K562 (cell line): ENCODE measurements around the gene MAP3K20. TPM values are rescaled to one million over a fixed set of nuclear protein-coding genes. Genes with fewer than 3 reads are reported as not detected.

Experiments used
- RB1 ChIP-seq: fragments of 450-650 bp; IDR thresholded peaks from 2 replicates; pipeline ENCODE4 v1.6.1; 2017; ENCODE audit warnings: low read depth, mild to moderate bottlenecking
- RBM17 ChIP-seq: fragments of 200-400 bp; formaldehyde crosslinking; IDR thresholded peaks from 2 replicates; pipeline ENCODE4 v1.6.1; 2017; ENCODE audit warnings: low read depth, mild to moderate bottlenecking, low read length, borderline replicate concordance
- STAT5A ChIP-seq: IDR thresholded peaks from 2 replicates; pipeline ENCODE4 v1.6.1; 2012; ENCODE audit warnings: low read length, inconsistent platforms, borderline replicate concordance
- ZBTB11 ChIP-seq, 3 experiments: fragments of 200-800 bp in 1 of 3; fragments of 250-450 bp in 1 of 3; fragments of 450-650 bp in 1 of 3; sonication (Bioruptor Pico) in 1 of 3; sonication (Bioruptor generic) in 1 of 3; formaldehyde crosslinking in 1 of 3; IDR thresholded peaks; 2 replicates each; pipeline versions ENCODE4 v1.6.1 to v1.8.0; 2016 to 2022; ENCODE audit warnings: mild to moderate bottlenecking in 2 of 3, missing genetic modification characterization in 2 of 3, missing compliant biosample characterization in 1 of 3, moderate library complexity in 1 of 3
- polyA plus RNA-seq, 8 experiments: library from polyadenylated mRNA; depleted of rRNA in 4 of 8; stranded (reverse) in 5 of 8; unstranded in 3 of 8; fragments of >200 nt; fragmentation: Nextera tagmentation in 2 of 8; fragmentation: Illumina TruSeq in 1 of 8; extraction: Ambion mirVana in 2 of 8; extraction: Trizol in 1 of 8; gene quantifications; 2 replicates each; pipeline versions ENCODE4 v1.2.1 to v1.2.3, GENCODE V29; 2011 to 2014; ENCODE audit warnings: inconsistent platforms in 1 of 8, missing spikeins in 1 of 8
- total RNA-seq, 7 experiments: library from RNA; depleted of rRNA in 6 of 7; stranded (reverse); fragments of >200 nt in 6 of 7; fragmentation: Illumina TruSeq in 2 of 7; extraction: Trizol in 2 of 7; gene quantifications; 2 replicates each; pipeline versions ENCODE4 v1.2.1 to v1.2.3, GENCODE V29; 2011 to 2021; ENCODE audit warnings: low replicate concordance in 1 of 7
- TF ChIP-seq, protein P1 (sequence below): fragments of 250-450 bp; sonication (Bioruptor Pico); IDR thresholded peaks from 2 replicates; pipeline ENCODE4 v1.4.0; 2020

MAP3K20 gene
- total and polyA plus RNA-seq, 9 of the 15 experiments (the other 6 are each of a cell fraction or from before 2014, with no cell fraction given), result 9.8 to 34.2 (median 27.3) TPM

- TF ChIP-seq, protein P1, sequence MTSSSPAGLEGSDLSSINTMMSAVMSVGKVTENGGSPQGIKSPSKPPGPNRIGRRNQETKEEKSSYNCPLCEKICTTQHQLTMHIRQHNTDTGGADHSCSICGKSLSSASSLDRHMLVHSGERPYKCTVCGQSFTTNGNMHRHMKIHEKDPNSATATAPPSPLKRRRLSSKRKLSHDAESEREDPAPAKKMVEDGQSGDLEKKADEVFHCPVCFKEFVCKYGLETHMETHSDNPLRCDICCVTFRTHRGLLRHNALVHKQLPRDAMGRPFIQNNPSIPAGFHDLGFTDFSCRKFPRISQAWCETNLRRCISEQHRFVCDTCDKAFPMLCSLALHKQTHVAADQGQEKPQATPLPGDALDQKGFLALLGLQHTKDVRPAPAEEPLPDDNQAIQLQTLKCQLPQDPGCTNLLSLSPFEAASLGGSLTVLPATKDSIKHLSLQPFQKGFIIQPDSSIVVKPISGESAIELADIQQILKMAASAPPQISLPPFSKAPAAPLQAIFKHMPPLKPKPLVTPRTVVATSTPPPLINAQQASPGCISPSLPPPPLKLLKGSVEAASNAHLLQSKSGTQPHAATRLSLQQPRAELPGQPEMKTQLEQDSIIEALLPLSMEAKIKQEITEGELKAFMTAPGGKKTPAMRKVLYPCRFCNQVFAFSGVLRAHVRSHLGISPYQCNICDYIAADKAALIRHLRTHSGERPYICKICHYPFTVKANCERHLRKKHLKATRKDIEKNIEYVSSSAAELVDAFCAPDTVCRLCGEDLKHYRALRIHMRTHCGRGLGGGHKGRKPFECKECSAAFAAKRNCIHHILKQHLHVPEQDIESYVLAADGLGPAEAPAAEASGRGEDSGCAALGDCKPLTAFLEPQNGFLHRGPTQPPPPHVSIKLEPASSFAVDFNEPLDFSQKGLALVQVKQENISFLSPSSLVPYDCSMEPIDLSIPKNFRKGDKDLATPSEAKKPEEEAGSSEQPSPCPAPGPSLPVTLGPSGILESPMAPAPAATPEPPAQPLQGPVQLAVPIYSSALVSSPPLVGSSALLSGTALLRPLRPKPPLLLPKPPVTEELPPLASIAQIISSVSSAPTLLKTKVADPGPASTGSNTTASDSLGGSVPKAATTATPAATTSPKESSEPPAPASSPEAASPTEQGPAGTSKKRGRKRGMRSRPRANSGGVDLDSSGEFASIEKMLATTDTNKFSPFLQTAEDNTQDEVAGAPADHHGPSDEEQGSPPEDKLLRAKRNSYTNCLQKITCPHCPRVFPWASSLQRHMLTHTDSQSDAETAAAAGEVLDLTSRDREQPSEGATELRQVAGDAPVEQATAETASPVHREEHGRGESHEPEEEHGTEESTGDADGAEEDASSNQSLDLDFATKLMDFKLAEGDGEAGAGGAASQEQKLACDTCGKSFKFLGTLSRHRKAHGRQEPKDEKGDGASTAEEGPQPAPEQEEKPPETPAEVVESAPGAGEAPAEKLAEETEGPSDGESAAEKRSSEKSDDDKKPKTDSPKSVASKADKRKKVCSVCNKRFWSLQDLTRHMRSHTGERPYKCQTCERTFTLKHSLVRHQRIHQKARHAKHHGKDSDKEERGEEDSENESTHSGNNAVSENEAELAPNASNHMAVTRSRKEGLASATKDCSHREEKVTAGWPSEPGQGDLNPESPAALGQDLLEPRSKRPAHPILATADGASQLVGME, result no peak
- TF ChIP-seq ZBTB11 (CRISPR knock-in tag; IDR thresholded peaks at IDR 0.05), result no peak
- no peak for TF ChIP-seq RBM17
- no peak for TF ChIP-seq RB1
- no peak for TF ChIP-seq STAT5A
These were observed 60.4 kb downstream of the MAP3K20 start (continued) for GRCh38 chr2:173136067-173136466.
